GM18873 (cell line): ENCODE results near the gene TFF3.

Source experiments
- ATAC-seq: cut with Tn5 transposase; IDR thresholded peaks from one replicate; pipeline ENCODE4 v1.9.1; 2021; ENCODE audit warnings: mild to moderate bottlenecking, moderate library complexity, moderate number of reproducible peaks; ENCODE audit not compliant: unreplicated experiment, low FRiP score

The TFF3 gene

DNA sequence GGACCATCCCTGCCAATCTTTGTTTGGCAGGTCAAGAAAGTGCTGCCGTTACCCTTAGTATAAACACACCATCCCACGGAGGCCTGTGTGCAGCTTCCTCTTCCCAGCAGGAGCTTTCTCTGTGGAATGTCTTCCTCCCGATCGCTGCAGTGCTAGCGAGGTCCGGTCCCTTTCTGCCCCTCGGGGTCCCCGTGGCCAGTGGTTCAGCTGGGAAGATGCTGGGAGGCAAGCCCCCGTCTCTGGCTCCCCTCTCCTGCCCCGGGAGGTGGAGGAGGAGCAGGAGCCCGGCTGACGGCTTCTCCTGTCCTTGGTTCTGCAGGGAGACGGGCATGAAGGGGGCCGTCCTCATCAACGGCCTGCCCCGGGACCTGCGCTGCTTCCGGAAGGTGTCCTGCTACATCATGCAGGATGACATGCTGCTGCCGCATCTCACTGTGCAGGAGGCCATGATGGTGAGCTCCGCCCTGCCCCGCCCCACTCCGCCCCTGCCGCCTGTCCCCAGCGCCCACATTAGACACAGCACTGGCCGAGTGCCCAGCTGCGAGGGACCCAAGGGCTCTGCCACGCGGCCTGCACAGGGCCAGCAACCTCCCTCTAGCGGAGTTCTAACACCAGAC lies 42.1 kb downstream of the TFF3 start:
- ATAC-seq = no peak

DNA sequence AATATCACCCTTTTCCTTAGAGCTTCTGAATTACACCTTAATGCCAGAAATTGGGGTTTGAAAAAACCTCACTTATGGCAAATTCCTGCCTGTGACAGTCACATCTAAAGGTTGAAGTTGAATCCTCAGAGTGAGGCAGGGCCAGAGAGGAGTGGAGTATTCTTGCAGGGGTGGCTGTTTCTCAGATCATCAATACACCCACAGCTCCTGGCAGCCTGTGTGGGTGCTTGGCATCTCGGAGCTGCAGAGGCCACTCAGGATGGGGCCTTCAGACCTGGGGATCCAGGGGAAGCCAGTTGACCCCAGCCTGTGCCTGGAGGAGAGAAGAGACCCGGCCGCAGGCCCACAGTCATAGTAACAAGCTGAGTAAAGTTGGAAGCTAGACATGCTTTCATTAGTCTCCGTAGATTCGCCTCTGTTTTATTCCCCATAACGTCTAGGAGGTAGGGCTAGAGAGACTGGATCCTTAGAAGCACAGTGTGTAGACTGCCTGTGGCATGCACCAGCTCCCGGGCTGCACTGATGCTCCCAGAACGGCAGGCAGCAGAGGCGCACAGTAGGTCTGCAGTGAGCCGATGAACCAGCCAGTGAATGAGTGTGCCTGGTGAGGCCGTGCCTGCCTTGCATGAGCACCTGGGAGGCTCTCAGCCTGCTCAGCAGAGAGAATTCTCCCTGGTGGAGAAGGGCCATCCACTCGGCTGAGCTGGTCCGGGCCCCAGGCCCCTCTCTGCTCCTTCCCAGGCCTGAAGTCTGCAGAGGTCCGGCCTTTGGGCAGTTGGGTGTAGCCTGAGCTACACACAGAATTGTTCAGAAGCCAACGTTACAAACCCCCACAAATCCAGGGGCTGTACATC lies 42.9 kb downstream of the TFF3 start:
- ATAC-seq = no peak

DNA sequence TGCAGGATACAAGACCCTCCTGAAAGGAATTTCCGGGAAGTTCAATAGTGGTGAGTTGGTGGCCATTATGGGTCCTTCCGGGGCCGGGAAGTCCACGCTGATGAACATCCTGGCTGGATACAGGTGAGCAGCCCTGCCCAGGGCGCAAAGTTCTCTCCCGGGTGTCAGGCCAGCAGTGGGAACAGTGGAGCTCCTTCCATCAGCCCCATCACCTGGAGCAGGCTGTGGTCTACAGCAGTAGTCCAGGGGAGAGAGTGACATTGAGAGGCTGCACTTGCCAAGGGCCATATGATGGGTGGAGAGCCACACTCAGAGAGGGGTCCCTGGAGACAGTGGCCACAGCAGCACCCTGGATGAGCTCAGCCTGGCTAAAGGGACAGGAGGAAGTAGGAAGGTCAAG lies 44.1 kb downstream of the TFF3 start:
- no peak for ATAC-seq

DNA sequence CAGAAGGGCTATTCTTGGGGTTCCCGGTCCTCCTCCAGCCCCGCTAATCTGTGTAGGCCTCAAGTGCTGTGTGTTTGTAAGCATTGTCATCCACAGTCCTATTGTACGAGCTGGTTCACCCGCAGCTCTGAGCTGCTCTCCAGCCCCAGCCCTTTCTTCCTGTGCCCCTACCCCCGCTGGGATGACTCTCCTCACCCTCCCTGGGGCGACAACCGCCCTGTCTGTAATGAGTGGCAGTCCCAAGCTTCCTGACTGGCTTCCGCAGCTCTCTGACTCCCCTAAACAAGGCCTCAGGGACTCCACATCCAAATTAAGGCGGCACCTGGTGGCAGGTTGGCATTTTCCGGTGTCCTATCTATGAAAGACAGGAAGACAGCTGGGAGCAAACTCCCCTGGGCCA lies 45.8 kb downstream of the TFF3 start:
- no peak for ATAC-seq

DNA sequence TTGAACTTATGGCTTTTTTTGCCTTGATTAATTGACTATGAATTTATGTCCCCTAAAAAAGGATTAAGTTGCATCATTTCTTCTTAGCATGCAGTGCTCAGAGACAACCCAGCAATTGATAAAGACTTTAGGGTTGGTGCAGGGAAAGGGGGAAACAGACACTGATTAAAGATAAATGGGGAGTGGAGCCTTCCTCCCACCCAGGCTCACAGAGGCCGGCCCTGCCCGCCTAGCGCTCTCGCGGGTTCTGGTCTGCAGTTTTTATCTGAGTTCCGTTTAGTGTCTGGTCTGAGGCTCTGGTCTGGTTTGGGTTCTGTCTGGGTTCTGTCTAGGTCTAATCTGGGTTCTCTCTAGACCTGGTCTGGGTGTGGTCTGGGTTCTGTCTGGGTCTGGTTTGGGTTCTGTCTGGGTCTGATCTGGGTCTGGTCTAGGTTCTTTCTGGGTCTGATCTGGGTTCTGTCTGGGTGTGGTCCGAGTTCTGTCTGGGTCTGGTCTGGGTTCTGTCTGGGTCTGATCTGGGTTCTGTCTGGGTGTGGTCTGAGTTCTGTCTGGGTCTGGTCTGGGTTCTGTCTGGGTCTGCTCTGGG lies 48.1 kb downstream of the TFF3 start:
- no peak for ATAC-seq

DNA sequence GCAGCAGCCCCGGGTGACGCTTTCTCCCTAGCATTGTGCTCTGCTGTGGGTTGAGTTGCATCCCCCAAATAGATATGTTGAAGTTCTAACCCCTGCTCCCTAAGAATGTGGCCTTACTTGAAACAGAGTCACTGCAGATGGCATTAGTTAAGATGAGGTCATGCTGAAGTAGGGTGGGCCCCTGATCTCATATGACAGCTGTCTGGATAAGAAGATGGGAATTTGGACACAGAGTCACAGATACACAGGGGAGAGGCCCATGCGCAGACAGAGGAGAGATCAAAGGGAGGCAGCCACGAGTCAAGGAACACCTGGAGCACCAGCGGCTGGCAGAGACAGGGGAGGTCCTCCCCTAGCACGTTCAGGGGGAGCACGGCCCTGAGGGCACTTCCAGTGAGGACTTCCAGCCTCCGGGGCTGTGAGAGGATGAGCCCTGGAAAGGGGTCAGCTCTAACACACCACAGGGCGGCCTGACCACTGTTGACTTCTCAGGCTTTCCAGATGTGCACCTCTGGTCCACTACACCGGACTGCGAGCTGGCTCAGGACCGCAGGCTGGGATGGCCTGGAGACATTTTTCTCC lies 49.9 kb downstream of the TFF3 start:
- no peak for ATAC-seq

DNA sequence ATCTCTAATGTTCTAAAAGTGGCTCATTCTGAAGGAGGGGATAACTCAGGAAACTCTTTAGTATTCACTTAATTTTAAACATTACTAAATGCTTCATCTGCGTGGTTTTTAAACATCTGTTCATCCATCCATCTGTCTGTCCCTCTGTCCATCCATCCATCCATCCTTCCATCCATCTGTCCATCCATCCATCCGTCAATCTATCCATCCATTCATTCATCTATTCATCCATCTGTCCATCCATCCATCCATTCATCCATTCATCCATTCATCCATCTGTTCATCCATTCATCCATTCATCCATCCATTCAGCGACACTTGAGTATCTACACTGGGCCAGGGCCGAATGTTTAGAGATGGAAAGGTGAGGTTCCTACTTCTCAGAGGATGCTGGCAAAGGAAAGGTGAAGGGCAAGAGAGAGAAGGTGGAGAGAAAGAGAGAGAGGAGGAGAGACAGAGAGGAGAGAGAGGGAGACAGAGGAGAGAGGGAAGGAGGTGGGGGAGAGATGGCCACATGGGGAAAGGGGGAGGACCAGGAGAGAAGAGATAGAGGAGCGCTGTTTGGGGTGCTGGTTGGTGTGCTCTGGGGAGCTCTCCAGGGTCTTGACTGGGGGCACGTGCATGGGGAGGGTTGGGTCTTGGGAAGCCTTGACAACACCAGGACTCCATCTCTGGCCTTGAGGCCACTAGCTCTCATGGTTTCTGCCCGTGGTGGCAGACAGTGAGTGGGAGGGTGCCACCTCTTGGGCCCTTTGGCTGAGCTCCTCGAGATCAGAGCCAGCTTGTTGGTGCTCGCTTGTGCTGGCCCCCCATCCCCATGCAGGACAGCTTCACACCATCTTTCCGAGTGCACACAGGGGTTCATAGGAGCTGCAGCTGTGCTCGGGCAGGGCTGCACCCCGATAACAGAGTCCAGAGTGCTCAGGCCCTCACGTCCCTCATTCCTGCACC lies 50.7 kb downstream of the TFF3 start:
- ATAC-seq = no peak

DNA sequence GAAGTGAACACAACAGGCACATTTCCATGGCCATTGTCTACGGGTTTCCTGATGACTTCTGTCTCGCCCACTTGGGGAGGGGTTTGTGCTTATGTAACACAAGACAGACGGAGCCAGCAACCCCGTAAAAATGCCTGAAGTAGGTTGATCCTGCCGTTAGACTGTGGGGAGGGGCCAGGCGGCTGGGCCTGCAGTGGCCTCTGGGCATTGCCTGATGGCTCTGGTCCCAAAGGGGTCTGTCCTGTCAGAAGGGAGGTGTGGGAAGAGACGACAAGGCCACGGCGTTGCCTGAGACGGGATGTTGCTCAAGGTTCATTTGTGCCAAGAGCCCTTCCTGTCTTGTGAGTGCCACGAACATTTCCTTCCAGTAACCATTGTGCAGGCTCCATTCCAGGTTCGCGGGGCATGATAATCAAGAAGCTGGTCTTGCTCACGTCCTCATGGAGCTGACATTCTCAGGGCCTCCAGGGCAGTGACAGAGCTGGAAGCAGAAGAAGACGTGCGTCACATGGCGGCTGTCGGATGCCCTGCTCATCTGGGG lies 51.5 kb downstream of the TFF3 start:
- ATAC-seq = no peak

DNA sequence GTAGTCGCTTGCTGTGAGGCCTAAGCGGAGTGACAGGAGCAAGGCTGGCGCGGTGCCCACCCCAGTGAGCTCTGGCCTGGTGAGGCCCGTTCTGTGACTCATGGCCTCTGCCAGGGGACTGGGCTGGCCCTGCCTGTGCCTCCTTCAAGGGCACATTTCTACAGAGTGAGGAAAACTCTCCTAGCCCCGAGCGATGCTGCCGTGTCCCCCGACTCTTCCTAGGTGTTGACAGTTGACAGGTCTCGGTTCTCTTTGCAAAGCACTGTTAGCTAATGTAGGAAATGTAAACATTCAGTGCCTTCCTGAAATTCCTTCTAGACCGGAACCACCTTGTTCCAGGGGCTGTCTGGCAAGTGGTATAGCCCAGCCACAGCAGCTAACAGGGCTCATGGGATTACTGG lies 52.4 kb downstream of the TFF3 start:
- ATAC-seq = no peak

DNA sequence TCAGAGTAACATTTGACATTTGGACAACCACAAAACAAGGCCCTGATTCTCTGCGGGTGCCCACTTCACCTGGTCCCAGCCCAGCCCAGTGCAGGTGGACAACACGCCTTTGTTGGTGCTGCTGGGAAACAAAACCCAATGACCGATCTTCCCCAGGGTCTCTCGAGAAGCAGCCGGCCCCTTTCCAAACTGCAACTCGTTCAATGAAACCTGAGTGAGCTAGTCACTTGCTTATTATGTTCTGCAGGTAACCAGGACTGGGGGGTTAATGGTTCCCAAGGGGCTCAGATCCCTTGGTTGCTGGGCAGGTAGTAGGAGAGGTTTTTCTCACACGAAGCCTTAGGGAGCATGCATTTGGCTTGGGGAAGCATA lies 53.4 kb downstream of the TFF3 start:
- ATAC-seq = no peak
